Gastrocnemius medialis (tissue), 4 donors: ENCODE results near the gene RGS1. TPM values are rescaled to one million over a fixed set of nuclear protein-coding genes. Genes with fewer than 3 reads are reported as not detected.

Source experiments
- ATAC-seq, 2 donors: fragments of 150-250 bp; one replicate each; pipeline ENCODE4 v1.9.1; 2016
- DNase-seq, 2 donors: peaks; one replicate each; pipeline ENCODE4 v3.0.0-alpha.2; 2019
- H3K27ac ChIP-seq, 4 donors: fragments of 200-600 bp; sonication (generic); 1 replicate in 1 of 4; 2 replicates in 3 of 4; pipeline ENCODE4 v1.5.1; 2016 to 2018; ENCODE audit warnings: mild to moderate bottlenecking in 2 of 4, moderate library complexity in 1 of 4
- H3K27me3 ChIP-seq, 3 donors: fragments of 200-600 bp; sonication (generic) in 2 of 3; 1 replicate in 1 of 3; 2 replicates in 2 of 3; pipeline versions ENCODE4 v1.5.1 to v1.6.0; 2016 to 2019; ENCODE audit warnings: mild to moderate bottlenecking in 1 of 3, moderate library complexity in 1 of 3
- H3K36me3 ChIP-seq, 2 donors: fragments of 200-600 bp; sonication (generic) in 1 of 2; one replicate each; pipeline ENCODE4 v1.5.1; 2017 to 2018
- H3K4me1 ChIP-seq, 2 donors: fragments of 200-600 bp; sonication (generic) in 1 of 2; one replicate each; pipeline ENCODE4 v1.5.1; 2016 to 2017; ENCODE audit warnings: mild to moderate bottlenecking in 2 of 2
- H3K4me3 ChIP-seq, 4 donors: fragments of 200-600 bp; sonication (generic) in 3 of 4; 1 replicate in 1 of 4; 2 replicates in 3 of 4; pipeline ENCODE4 v1.5.1; 2016 to 2019; ENCODE audit warnings: mild to moderate bottlenecking in 2 of 4
- H3K9me3 ChIP-seq, 3 donors: fragments of 200-600 bp; sonication (generic) in 2 of 3; 1 replicate in 1 of 3; 2 replicates in 2 of 3; pipeline ENCODE4 v1.5.1; 2016 to 2019
- POLR2A ChIP-seq, 2 donors: fragments of 450-650 bp; IDR thresholded peaks; one replicate each; pipeline ENCODE4 v1.6.1; 2017; ENCODE audit warnings: antibody characterized with exemption in 2 of 2, mild to moderate bottlenecking in 2 of 2, moderate library complexity in 2 of 2
- in situ Hi-C, 4 donors: fragments of 200-750 bp; cut with MboI; loops; one replicate each; pipeline versions ENCODE4 v1.15.0 to v1.8.0; 2017; ENCODE audit warnings: low sequenced_read_pairs in 4 of 4
- intact Hi-C: fragments of 100-400 bp; cut with DNase I; formaldehyde crosslinking; loops from one replicate; pipeline ENCODE4 v1.15.1; 2023; ENCODE audit warnings: low total_unique reads
- total RNA-seq, 4 donors: library from RNA; depleted of rRNA; stranded (reverse); fragments of >200 nt; gene quantifications; one replicate each; pipeline versions ENCODE4 v1.1.0 to v1.2.3, GENCODE V29; 2016
- TF ChIP-seq, protein P1 (sequence below), 5 experiments: fragments of 450-650 bp in 3 of 5; fragments of 200-600 bp in 2 of 5; sonication (generic) in 2 of 5; IDR thresholded peaks in 4 of 5; conservative IDR thresholded peaks in 1 of 5; 1 replicate in 4 of 5; 2 replicates in 1 of 5; pipeline ENCODE4 v1.5.1; 2016 to 2019; ENCODE audit warnings: antibody characterized with exemption in 5 of 5, mild to moderate bottlenecking in 3 of 5, moderate library complexity in 3 of 5

RGS1 gene
- total RNA-seq, 4 donors from 2014 or later, result 1.0 to 4.9 (median 3.5) TPM

DNA sequence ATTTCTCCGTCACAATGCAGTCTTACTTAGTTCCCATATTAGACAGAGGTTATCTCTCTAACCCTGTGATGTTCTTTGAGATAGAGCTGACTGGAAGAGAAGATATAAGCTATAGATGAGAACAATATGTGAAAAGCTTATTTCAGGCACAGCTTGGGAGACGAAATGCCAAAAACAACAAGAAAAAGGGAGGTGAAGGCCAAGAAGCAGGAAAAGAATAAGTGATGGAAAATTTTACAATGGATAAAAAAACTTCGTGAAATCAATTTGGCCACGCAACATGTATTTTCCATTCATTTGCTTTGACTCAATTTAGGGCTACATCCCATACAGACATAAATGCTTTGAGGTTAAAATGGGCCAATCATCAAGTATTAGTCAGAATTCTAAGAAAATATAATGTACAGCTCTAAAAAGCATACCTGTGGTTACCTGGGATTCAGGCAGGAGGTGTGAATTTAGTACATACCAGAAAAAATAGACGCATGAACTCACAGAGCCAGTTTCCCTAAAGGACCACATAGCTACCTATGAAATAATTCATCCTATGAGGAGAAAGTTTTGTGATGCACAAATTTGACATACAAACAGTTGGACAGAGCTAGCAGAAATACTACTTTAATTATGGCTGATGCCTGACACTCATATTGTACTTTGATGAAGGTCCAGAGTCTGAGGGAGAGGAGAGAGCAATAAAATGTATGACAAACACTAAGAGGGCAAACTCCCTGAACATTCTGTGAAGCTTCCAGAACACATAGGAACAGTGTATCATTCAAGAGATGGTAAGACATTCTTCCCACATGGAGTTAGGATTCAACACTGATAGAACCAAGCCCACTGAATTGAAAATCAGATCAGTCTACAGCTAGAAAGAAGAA lies 12.1 kb downstream of the RGS1 start:
- intact Hi-C loops, result no loop called here
- TF ChIP-seq, protein P1, sequence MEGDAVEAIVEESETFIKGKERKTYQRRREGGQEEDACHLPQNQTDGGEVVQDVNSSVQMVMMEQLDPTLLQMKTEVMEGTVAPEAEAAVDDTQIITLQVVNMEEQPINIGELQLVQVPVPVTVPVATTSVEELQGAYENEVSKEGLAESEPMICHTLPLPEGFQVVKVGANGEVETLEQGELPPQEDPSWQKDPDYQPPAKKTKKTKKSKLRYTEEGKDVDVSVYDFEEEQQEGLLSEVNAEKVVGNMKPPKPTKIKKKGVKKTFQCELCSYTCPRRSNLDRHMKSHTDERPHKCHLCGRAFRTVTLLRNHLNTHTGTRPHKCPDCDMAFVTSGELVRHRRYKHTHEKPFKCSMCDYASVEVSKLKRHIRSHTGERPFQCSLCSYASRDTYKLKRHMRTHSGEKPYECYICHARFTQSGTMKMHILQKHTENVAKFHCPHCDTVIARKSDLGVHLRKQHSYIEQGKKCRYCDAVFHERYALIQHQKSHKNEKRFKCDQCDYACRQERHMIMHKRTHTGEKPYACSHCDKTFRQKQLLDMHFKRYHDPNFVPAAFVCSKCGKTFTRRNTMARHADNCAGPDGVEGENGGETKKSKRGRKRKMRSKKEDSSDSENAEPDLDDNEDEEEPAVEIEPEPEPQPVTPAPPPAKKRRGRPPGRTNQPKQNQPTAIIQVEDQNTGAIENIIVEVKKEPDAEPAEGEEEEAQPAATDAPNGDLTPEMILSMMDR (IDR thresholded peaks at IDR 0.05 in 4 of 5, conservative IDR thresholded peaks at IDR 0.05 in 1 of 5), result no peak
- TF ChIP-seq POLR2A (IDR thresholded peaks at IDR 0.05), result no peak
- no peaks in the 10 kb centered on the region for H3K9me3 ChIP-seq
- no peak overlapping the region for H3K27ac ChIP-seq
- ATAC-seq, result no peak
- in situ Hi-C loops, result loop anchor here in 1 of 4 donors (10.0 kb wide), 1 partner anchor 113 kb away; no protein-coding TSS in a partner anchor
- H3K4me3 ChIP-seq, result no peak overlapping the region
- DNase-seq, result no peak
- H3K4me1 ChIP-seq, result no peaks in the 10 kb centered on the region
- H3K27me3 ChIP-seq, result no peaks in the 10 kb centered on the region
- no peaks in the 10 kb centered on the region for H3K36me3 ChIP-seq

DNA sequence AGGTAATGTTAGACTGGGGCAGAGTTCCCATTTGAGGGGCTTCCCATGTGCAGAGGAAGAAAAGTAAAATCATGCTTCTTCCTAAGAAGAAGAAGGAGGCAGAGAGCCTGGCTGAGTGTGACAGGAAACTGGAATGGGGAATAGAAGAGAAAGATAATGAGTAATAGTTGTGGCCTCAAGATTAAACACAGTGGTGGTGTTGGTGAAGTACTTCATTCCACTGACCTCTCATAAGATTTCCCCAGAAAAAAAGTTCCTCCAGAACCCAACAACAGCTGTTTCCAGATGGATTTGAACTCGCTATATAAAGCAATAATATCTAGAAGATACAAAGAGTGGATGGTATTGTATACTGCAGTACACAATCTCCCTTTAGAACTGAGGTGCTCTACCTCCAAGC lies 13.0 kb downstream of the RGS1 start:
- Histone ChIP-seq H3K27ac (no peak overlapping the region), H3K4me3 (no peak overlapping the region), H3K27me3 (no peaks in the 10 kb centered on the region), H3K9me3 (no peaks in the 10 kb centered on the region), H3K4me1 (no peaks in the 10 kb centered on the region), H3K36me3 (no peaks in the 10 kb centered on the region)
- intact Hi-C loops, result no loop called here
- in situ Hi-C loops, result loop anchor here in 1 of 4 donors (10.0 kb wide), 1 partner anchor 114 kb away; no protein-coding TSS in a partner anchor
- no peak for TF ChIP-seq POLR2A (IDR thresholded peaks at IDR 0.05)
- TF ChIP-seq, protein P1 (IDR thresholded peaks at IDR 0.05 in 4 of 5, conservative IDR thresholded peaks at IDR 0.05 in 1 of 5), result no peak
- ATAC-seq, result no peak
- no peak for DNase-seq

DNA sequence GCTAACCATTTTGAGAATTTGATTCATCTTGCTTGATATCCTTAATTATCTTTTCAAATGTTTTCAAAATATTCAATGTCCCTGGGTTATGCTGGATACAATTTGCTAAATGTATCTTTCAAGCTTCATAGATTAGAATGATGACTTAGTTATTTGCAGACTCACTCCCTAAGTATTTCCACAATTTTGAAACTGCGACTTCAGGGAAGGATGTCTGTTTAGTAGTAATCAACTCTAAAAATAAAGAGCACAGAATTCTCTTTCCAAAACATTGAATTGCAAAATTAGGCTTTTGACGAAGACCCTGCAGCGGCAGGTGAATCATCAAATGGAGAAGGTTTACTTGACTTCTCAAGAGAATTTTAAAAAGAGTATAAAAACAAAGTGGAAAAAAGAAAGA lies 14.2 kb downstream of the RGS1 start:
- Histone ChIP-seq H3K27ac (no peak overlapping the region), H3K4me3 (no peak overlapping the region), H3K9me3 (no peaks in the 10 kb centered on the region), H3K36me3 (no peaks in the 10 kb centered on the region), H3K27me3 (no peaks in the 10 kb centered on the region), H3K4me1 (no peaks in the 10 kb centered on the region)
- in situ Hi-C loops (loop anchor here in 1 of 4 donors (10.0 kb wide), 1 partner anchor 115 kb away; no protein-coding TSS in a partner anchor), intact Hi-C loops (no loop called here)
- no peak for DNase-seq
- no peak for ATAC-seq
- TF ChIP-seq, protein P1 (IDR thresholded peaks at IDR 0.05 in 4 of 5, conservative IDR thresholded peaks at IDR 0.05 in 1 of 5), result no peak
- no peak for TF ChIP-seq POLR2A (IDR thresholded peaks at IDR 0.05)

DNA sequence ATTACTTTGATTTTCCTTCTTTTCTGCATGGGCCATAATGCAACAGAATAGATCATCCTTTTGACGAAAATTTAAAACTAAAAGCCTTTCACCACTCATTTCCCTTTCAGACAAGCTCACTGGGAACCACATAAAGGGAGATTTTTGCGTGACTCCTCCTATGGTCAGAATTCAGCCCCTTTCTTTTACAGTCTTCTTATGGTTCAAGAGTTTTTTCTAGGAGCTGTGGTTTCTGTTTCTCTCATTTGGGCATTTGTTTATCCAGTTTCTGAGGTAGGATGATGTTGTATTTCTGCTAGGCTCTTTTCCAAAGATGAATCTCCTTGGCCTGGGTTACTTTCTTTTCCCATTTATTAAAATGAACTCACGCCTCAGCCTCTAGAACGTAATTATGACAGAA lies 16.9 kb downstream of the RGS1 start:
- Histone ChIP-seq H3K27me3 (no peaks in the 10 kb centered on the region), H3K36me3 (no peaks in the 10 kb centered on the region), H3K4me3 (no peak overlapping the region), H3K4me1 (no peaks in the 10 kb centered on the region), H3K9me3 (no peaks in the 10 kb centered on the region), H3K27ac (no peak overlapping the region)
- in situ Hi-C loops, result no loop called here
- TF ChIP-seq, protein P1 (IDR thresholded peaks at IDR 0.05 in 4 of 5, conservative IDR thresholded peaks at IDR 0.05 in 1 of 5), result no peak
- no peak for TF ChIP-seq POLR2A (IDR thresholded peaks at IDR 0.05)
- DNase-seq (no peak), ATAC-seq (no peak)
- intact Hi-C loops, result no loop called here
